ENCODE measurements around the gene THOC6. TPM values are rescaled to one million over a fixed set of nuclear protein-coding genes. Genes with fewer than 3 reads are reported as not detected.
A peak's percentile ranks its signal among the peaks of the same experiment; 100 is the strongest.
"Not testable (repeated sequence)": the region's sequence is repeated elsewhere in the genome, so short reads cannot be mapped to it uniquely, and the experiment has no call there.

Gene THOC6
- polyA plus RNA-seq, 5 donors, result 20.0 to 37.5 (median 27.2) TPM

- DNase-seq, result not testable (repeated sequence)
Observed at GRCh38 chr16:3052571-3053329, 28.9 kb downstream of the THOC6 start.

- not testable (repeated sequence) for DNase-seq
Observed at GRCh38 chr16:3053330-3053710, 29.5 kb downstream of the THOC6 start.

GRCh38 chr16:3054965-3055733 lies 31.3 kb downstream of the THOC6 start:
- DNase-seq, result no peak

GRCh38 chr16:3055734-3056115 lies 31.9 kb downstream of the THOC6 start:
- not testable (repeated sequence) for DNase-seq

GRCh38 chr16:3056336-3057180 lies 32.7 kb downstream of the THOC6 start:
- no peak for DNase-seq

- DNase-seq, result no peak
Observed at GRCh38 chr16:3057181-3058138, 33.6 kb downstream of the THOC6 start.

GRCh38 chr16:3058139-3059030 lies 34.5 kb downstream of the THOC6 start:
- DNase-seq, result no peak

- peak; percentile 90 to 92 for DNase-seq
Observed at GRCh38 chr16:3059041-3059722, 35.3 kb downstream of the THOC6 start.

- DNase-seq, result no peak
Observed at GRCh38 chr16:3059723-3060242, 35.9 kb downstream of the THOC6 start.

GRCh38 chr16:3060339-3061127 lies 36.7 kb downstream of the THOC6 start:
- DNase-seq, result no peak

- DNase-seq, result no peak
Observed at GRCh38 chr16:3062553-3062952, 38.7 kb downstream of the THOC6 start.

GRCh38 chr16:3063625-3064386 lies 40.0 kb downstream of the THOC6 start:
- DNase-seq, result no peak

- no peak for DNase-seq
Observed at GRCh38 chr16:3065069-3065741, 41.4 kb downstream of the THOC6 start, which contains the start of gene IL32. Gene IL32, plus strand, starts transcription at chr16:3065640. Its CDS starts 172 bp downstream, at chr16:3065812.

- no peak for DNase-seq
Observed at GRCh38 chr16:3065742-3066439, 42.1 kb downstream of the THOC6 start.

GRCh38 chr16:3066440-3066748 lies 42.6 kb downstream of the THOC6 start:
- no peak for DNase-seq

- no peak for DNase-seq
Observed at GRCh38 chr16:3068487-3068886, 44.7 kb downstream of the THOC6 start.

Measured in right lung (tissue), 5 donors.